GM10266 (cell line): ENCODE data around the gene ADAM10.
"Not testable (repeated sequence)": the region's sequence is repeated elsewhere in the genome, so short reads cannot be mapped to it uniquely, and the experiment has no call there.

ENCODE experiments used
- DNase-seq: peaks from one replicate; pipeline ENCODE4 v3.0.0; 2012; ENCODE audit errors: extremely low spot score
- CTCF ChIP-seq: IDR thresholded peaks from 2 replicates; pipeline ENCODE4 v1.5.1; 2012; ENCODE audit warnings: mild to moderate bottlenecking, low read depth; ENCODE audit not compliant: control insufficient read depth, insufficient read depth; ENCODE audit errors: missing control alignments

Gene ADAM10

GRCh38 chr15:58611731-58612676 lies 137.5 kb downstream of the ADAM10 start:
- TF ChIP-seq CTCF = no peak
- no peak for DNase-seq

DNA sequence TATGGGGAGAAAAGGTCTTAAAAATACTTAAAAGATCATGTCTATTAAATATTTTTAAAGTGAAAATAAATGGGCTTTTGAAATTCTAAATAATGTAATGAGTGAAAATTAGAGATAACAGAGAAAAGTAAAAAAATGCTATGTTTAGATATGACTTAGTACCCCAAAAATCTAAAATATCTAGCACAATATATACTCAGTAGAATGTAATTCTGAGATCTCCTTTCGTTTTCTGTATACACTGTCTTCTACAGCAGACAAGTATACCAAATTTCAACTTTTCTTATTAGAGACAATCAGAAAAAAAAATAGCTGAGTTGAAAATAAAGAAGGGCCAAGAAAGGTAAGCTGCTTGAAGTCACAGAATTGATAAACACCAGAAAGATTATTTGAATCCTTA lies 140.8 kb downstream of the ADAM10 start:
- no peak for TF ChIP-seq CTCF
- no peak for DNase-seq

- no peak for DNase-seq
- TF ChIP-seq CTCF = no peak
Observed at GRCh38 chr15:58608129-58608590, 141.3 kb downstream of the ADAM10 start.

GRCh38 chr15:58606577-58607080 lies 142.9 kb downstream of the ADAM10 start:
- TF ChIP-seq CTCF = no peak
- no peak for DNase-seq

GRCh38 chr15:58605931-58606530 lies 143.5 kb downstream of the ADAM10 start:
- TF ChIP-seq CTCF = no peak
- no peak for DNase-seq

DNA sequence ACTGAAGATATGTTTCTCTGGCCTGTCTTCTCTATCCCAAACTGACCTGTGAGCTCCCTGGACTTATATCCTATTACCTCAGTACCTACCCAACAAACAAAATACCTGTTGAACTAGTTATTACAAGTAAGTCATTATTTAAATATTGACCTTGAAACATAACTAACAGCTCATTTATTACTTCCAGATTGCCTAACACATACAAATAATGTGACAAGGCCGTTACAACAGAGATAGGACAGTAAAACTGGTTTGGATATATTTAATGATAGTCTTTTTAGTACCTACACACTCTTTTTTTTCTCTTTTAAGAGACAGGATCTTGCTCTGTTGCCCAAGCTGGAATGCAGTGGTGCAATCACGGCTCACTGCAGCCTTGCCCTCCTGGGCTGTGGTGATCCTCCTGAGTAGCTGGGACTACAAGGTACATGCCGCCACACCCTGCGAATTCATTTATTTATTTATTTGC lies 145.0 kb downstream of the ADAM10 start:
- TF ChIP-seq CTCF = no peak
- no peak for DNase-seq

- not testable (repeated sequence) for DNase-seq
Observed at GRCh38 chr15:58603927-58604326, 145.6 kb downstream of the ADAM10 start.
